H1 (cell line): ENCODE measurements around the gene BYSL. TPM values are rescaled to one million over a fixed set of nuclear protein-coding genes. Genes with fewer than 3 reads are reported as not detected.

Experiments used
- ATF3 ChIP-seq: IDR thresholded peaks from 2 replicates; pipeline ENCODE4 v1.6.1; 2011; ENCODE audit warnings: low read depth, mild to moderate bottlenecking, low read length; ENCODE audit not compliant: insufficient read depth
- BRCA1 ChIP-seq: IDR thresholded peaks from 2 replicates; pipeline ENCODE4 v1.6.1; 2012; ENCODE audit warnings: low read depth, low read length, improper control_type of control experiment
- CHD1 ChIP-seq: IDR thresholded peaks from 2 replicates; pipeline ENCODE4 v1.6.1; 2012; ENCODE audit warnings: low read depth, low read length, improper control_type of control experiment
- EP300 ChIP-seq, 2 experiments: IDR thresholded peaks; 1 replicate in 1 of 2; 2 replicates in 1 of 2; pipeline ENCODE4 v1.6.1; 2011 to 2012; ENCODE audit warnings: low read depth in 2 of 2, low read length in 2 of 2, mild to moderate bottlenecking in 2 of 2, borderline replicate concordance in 1 of 2, inconsistent platforms in 1 of 2, moderate library complexity in 1 of 2
- EZH2 ChIP-seq: fragments of 200-600 bp; sonication (generic); IDR thresholded peaks from 2 replicates; pipeline ENCODE4 v1.7.1; 2012; ENCODE audit warnings: low read depth, mild to moderate bottlenecking, moderate library complexity, low read length, inconsistent platforms; ENCODE audit not compliant: severe bottlenecking
- GTF2F1 ChIP-seq: IDR thresholded peaks from 2 replicates; pipeline ENCODE4 v1.6.1; 2012; ENCODE audit warnings: low read depth, low read length, improper control_type of control experiment, borderline replicate concordance
- HDAC2 ChIP-seq, 2 experiments: fragments of 300-600 bp in 1 of 2; sonication (generic) in 1 of 2; IDR thresholded peaks; 2 replicates each; pipeline ENCODE4 v1.6.1; 2011 to 2012; ENCODE audit warnings: low read depth in 2 of 2, low read length in 2 of 2, mild to moderate bottlenecking in 2 of 2, moderate library complexity in 2 of 2, borderline replicate concordance in 1 of 2, inconsistent platforms in 1 of 2
- JUND ChIP-seq: IDR thresholded peaks from 2 replicates; pipeline ENCODE4 v1.6.1; 2011; ENCODE audit warnings: mild to moderate bottlenecking, improper control_type of control experiment, low read length
- NANOG ChIP-seq: IDR thresholded peaks from 2 replicates; pipeline ENCODE4 v1.6.1; 2011; ENCODE audit warnings: low read length, low read depth, mild to moderate bottlenecking, inconsistent platforms; ENCODE audit not compliant: insufficient read depth, poor library complexity, severe bottlenecking
- NRF1 ChIP-seq: IDR thresholded peaks from 2 replicates; pipeline ENCODE4 v1.6.1; 2011; ENCODE audit warnings: mild to moderate bottlenecking, low read depth, low read length, improper control_type of control experiment
- PHF8 ChIP-seq: fragments of 200-600 bp; sonication (generic); conservative IDR thresholded peaks from 2 replicates; pipeline ENCODE4 v1.7.1; 2012; ENCODE audit warnings: low read depth, mild to moderate bottlenecking, inconsistent platforms, low read length, moderate library complexity
- POU5F1 ChIP-seq: IDR thresholded peaks from 2 replicates; pipeline ENCODE4 v1.6.1; 2011; ENCODE audit warnings: low read depth, mild to moderate bottlenecking, low read length, moderate library complexity
- RAD21 ChIP-seq, 2 experiments: IDR thresholded peaks in 1 of 2; conservative IDR thresholded peaks in 1 of 2; 2 replicates each; pipeline ENCODE4 v1.6.1; 2011; ENCODE audit warnings: low read depth in 2 of 2, low read length in 2 of 2, improper control_type of control experiment in 1 of 2, inconsistent platforms in 1 of 2, mild to moderate bottlenecking in 1 of 2, moderate library complexity in 1 of 2
- RFX5 ChIP-seq: IDR thresholded peaks from 2 replicates; pipeline ENCODE4 v1.6.1; 2011; ENCODE audit warnings: low read depth, low read length, improper control_type of control experiment, borderline replicate concordance
- SIX5 ChIP-seq: IDR thresholded peaks from 2 replicates; pipeline ENCODE4 v1.6.1; 2011; ENCODE audit warnings: mild to moderate bottlenecking, low read depth, low read length
- TAF7 ChIP-seq: optimal IDR thresholded peaks from 2 replicates; pipeline ENCODE3; 2011; ENCODE audit warnings: low read depth, mild to moderate bottlenecking, inconsistent platforms, low read length, moderate library complexity, borderline replicate concordance
- TEAD4 ChIP-seq: IDR thresholded peaks from 2 replicates; pipeline ENCODE4 v1.6.1; 2012; ENCODE audit warnings: low read depth, low read length, inconsistent platforms, mixed read lengths
- USF2 ChIP-seq: IDR thresholded peaks from 2 replicates; pipeline ENCODE4 v1.6.1; 2011; ENCODE audit warnings: low read length, improper control_type of control experiment
- YY1 ChIP-seq: IDR thresholded peaks from 2 replicates; pipeline ENCODE4 v1.6.1; 2011; ENCODE audit warnings: low read depth, mild to moderate bottlenecking, low read length
- ZNF274 ChIP-seq: IDR thresholded peaks from 2 replicates; pipeline ENCODE4 v1.7.0; 2012; ENCODE audit warnings: low read length, borderline replicate concordance; ENCODE audit errors: extremely low read depth
- polyA plus RNA-seq, 7 experiments: library from polyadenylated mRNA; depleted of rRNA in 3 of 7; stranded (reverse) in 5 of 7; unstranded in 2 of 7; fragments of >200 nt in 5 of 7; fragments of 200-250 nt in 2 of 7; gene quantifications; 1 replicate in 5 of 7; 2 replicates in 1 of 7; 4 replicates in 1 of 7; pipeline versions ENCODE4 v1.2.1 to v1.2.3, GENCODE V29; 2011 to 2013; ENCODE audit warnings: missing spikeins in 2 of 7, mixed read lengths in 2 of 7
- total RNA-seq: library from RNA; stranded (reverse); fragmentation: NEBNext Ultra II Directional; extraction: Animal tissue kit (Norgen Biotek cat#: 25700); gene quantifications from 2 replicates; pipeline ENCODE4 v1.2.1, GENCODE V29; 2021

The BYSL gene
- total and polyA plus RNA-seq, 2 of the 8 experiments (the other 6 are each of a cell fraction or from before 2014, with no cell fraction given), result 37.3 to 49.2 TPM

GRCh38 chr6:41895300-41896233 lies 25.7 kb upstream of the BYSL start, which contains the start of gene USP49 (continued):
- TF ChIP-seq YY1, result no peak
- no peak for TF ChIP-seq RAD21 (IDR thresholded peaks at IDR 0.05 in 1 of 2, conservative IDR thresholded peaks at IDR 0.05 in 1 of 2; ENCODE audit: low read depth in 2 of 2, low read length in 2 of 2)
- TF ChIP-seq POU5F1, result no peak
- peak in 1 of 2 experiments; percentile 74; a peak in 2 of 4 replicates for TF ChIP-seq HDAC2 (IDR thresholded peaks at IDR 0.05; ENCODE audit: borderline replicate concordance in 1 of 2, low read depth in 2 of 2, low read length in 2 of 2)
- no peak for TF ChIP-seq BRCA1
- peak; percentile 57 for TF ChIP-seq PHF8
- TF ChIP-seq SIX5, result no peak
- TF ChIP-seq ATF3, result 0 out of 2 replicates have a peak, but pooled peaks have one; percentile 22
- TF ChIP-seq NANOG, result no peak
- peak; percentile 49; the same call in 1 of the 2 replicates for TF ChIP-seq USF2
- no peak for TF ChIP-seq GTF2F1
- no peak for TF ChIP-seq TEAD4
- no peak for TF ChIP-seq CHD1
- TF ChIP-seq NRF1, result no peak
- no peak for TF ChIP-seq RFX5
- peak; percentile 25 for TF ChIP-seq TAF7
- TF ChIP-seq JUND, result no peak
- TF ChIP-seq EP300 (IDR thresholded peaks at IDR 0.05; ENCODE audit: borderline replicate concordance in 1 of 2, low read depth in 2 of 2, low read length in 2 of 2), result 0 out of 3 replicates have a peak, but pooled peaks of 1 of the 2 experiments have one; percentile 4
- TF ChIP-seq EZH2, result no peak
- TF ChIP-seq ZNF274, result no peak
